ENCODE measurements around the gene GPR152. TPM values are rescaled to one million over a fixed set of nuclear protein-coding genes. Genes with fewer than 3 reads are reported as not detected.

GPR152 gene
- polyA plus RNA-seq, 2 of the 4 experiments (the other 2 are of a cell fraction), result not detected

GRCh38 chr11:67435031-67435726 lies 17.4 kb downstream of the GPR152 start:
- Histone ChIP-seq H3K4me2 (no peak overlapping the region), H3K4me3 (no peak overlapping the region), H3K27ac (0 out of 6 replicates have a peak overlapping the region, but pooled peaks of 1 of the 2 experiments have one; percentile 4), H3K4me1 (peaks cover 15% of the 10 kb centered on the region; the same call in 1 of the 3 replicates), H3K9me3 (no peaks in the 10 kb centered on the region)
- DNase-seq (ENCODE audit: low read depth in 1 of 2, low spot score in 1 of 2), result no peak
- ChIA-PET CTCF (interaction anchor here (1.7 kb wide), 1 partner anchor 17 kb away, joined by 4 read pairs; the partner anchor contains the start of gene GPR152), POLR2A (no interaction called here)
- WGBS (ENCODE audit: missing lambda C conversion rate), result 89% methylated on average over 17 of the region's 26 CpGs
- no peak for ATAC-seq
- TF ChIP-seq MAFK (IDR thresholded peaks at IDR 0.05; ENCODE audit: partially characterized antibody), result peak; percentile 15
- no peak for TF ChIP-seq E2F6 (IDR thresholded peaks at IDR 0.05; ENCODE audit: borderline replicate concordance, low read depth)
- FAIRE-seq, result no peak

- FAIRE-seq (no peak), DNase-seq (ENCODE audit: low read depth in 1 of 2, low spot score in 1 of 2) (no peak), ATAC-seq (no peak)
- Histone ChIP-seq H3K9me3 (no peaks in the 10 kb centered on the region), H3K27ac (no peak overlapping the region), H3K4me1 (peaks cover 17% of the 10 kb centered on the region; the same call in 2 of the 3 replicates), H3K4me2 (no peak overlapping the region), H3K4me3 (no peak overlapping the region)
- ChIA-PET POLR2A (no interaction called here), CTCF (interaction anchor here (1.7 kb wide), 1 partner anchor 18 kb away, joined by 4 read pairs; the partner anchor contains the start of gene GPR152)
- no peak for TF ChIP-seq HDAC2 (IDR thresholded peaks at IDR 0.05)
- TF ChIP-seq KDM1A (IDR thresholded peaks at IDR 0.05; ENCODE audit: low read depth), result no peak
- TF ChIP-seq KDM5A (IDR thresholded peaks at IDR 0.05), result no peak
- TF ChIP-seq GATA3 (IDR thresholded peaks at IDR 0.05; ENCODE audit: borderline replicate concordance), result no peak
- no peak for TF ChIP-seq MAX (IDR thresholded peaks at IDR 0.05)
- no peak for TF ChIP-seq RAD21 (conservative IDR thresholded peaks at IDR 0.05 in 1 of 2, IDR thresholded peaks at IDR 0.05 in 1 of 2)
- TF ChIP-seq BCL3 (IDR thresholded peaks at IDR 0.05), result no peak
- TF ChIP-seq USF2 (IDR thresholded peaks at IDR 0.05), result no peak
- 89% methylated on average over 19 of the region's 23 CpGs for WGBS (ENCODE audit: missing lambda C conversion rate)
Observed at GRCh38 chr11:67434395-67434881, 18.1 kb downstream of the GPR152 start.

- peaks cover 19% of the 10 kb centered on the region; the same call in 2 of the 3 replicates for H3K4me1 ChIP-seq
- H3K9me3 ChIP-seq, result no peaks in the 10 kb centered on the region
- no peak overlapping the region for H3K4me2 ChIP-seq
- ATAC-seq (no peak), FAIRE-seq (no peak), DNase-seq (ENCODE audit: low read depth in 1 of 2, low spot score in 1 of 2) (no peak)
- ChIA-PET CTCF (interaction anchor here (1.0 to 1.7 kb wide), 3 partner anchors 18 to 72 kb away, joined by 3 to 4 read pairs (median 4); partner anchors contain the start of genes GPR152 and PITPNM1), POLR2A (no interaction called here)
- 91% methylated on average over 17 of the region's 22 CpGs for whole genome bisulfite sequencing (ENCODE audit: missing lambda C conversion rate)
- no peak overlapping the region for H3K27ac ChIP-seq
- H3K4me3 ChIP-seq, result no peak overlapping the region
- TF ChIP-seq CHD2 (IDR thresholded peaks at IDR 0.05; ENCODE audit: low read length, partially characterized antibody) (no peak), EP300 (IDR thresholded peaks at IDR 0.05) (no peak), KDM1A (IDR thresholded peaks at IDR 0.05; ENCODE audit: low read depth) (no peak), HOXB13 (CRISPR knock-in tag; IDR thresholded peaks at IDR 0.05; ENCODE audit: low read depth) (no peak), EHMT2 (IDR thresholded peaks at IDR 0.05; ENCODE audit: low read depth) (no peak), NPAS2 (CRISPR knock-in tag; IDR thresholded peaks at IDR 0.05; ENCODE audit: borderline replicate concordance) (no peak), POLR2A (IDR thresholded peaks at IDR 0.05; ENCODE audit: low read length) (no peak), BHLHE40 (IDR thresholded peaks at IDR 0.05; ENCODE audit: low read depth, low read length) (no peak), CEBPB (IDR thresholded peaks at IDR 0.05) (no peak), BCL3 (IDR thresholded peaks at IDR 0.05) (no peak), TP53 (CRISPR knock-in tag; IDR thresholded peaks at IDR 0.05) (no peak), KDM5A (IDR thresholded peaks at IDR 0.05) (no peak), CTCF (IDR thresholded peaks at IDR 0.05) (no peak), ZFP36 (IDR thresholded peaks at IDR 0.05; ENCODE audit: borderline replicate concordance, partially characterized antibody) (no peak), POLR2AphosphoS2 (conservative IDR thresholded peaks at IDR 0.05; ENCODE audit: low read length) (no peak)
Observed at GRCh38 chr11:67433536-67434394, 18.8 kb downstream of the GPR152 start.

Data from A549 (cell line).